Neural cell (in vitro differentiated cells): ENCODE data around the gene SPEG. TPM values are rescaled to one million over a fixed set of nuclear protein-coding genes. Genes with fewer than 3 reads are reported as not detected.

Experiments
- H2AFZ ChIP-seq: fragments of 200-600, 300-800 bp; sonication (generic), shearing (Covaris generic); 2 replicates; pipeline ENCODE4 v1.6.0; 2014; ENCODE audit warnings: low read depth, mild to moderate bottlenecking, antibody characterized with exemption, low read length, moderate library complexity
- H3F3A ChIP-seq: fragments of 200-600 bp; shearing (Covaris generic); 2 replicates; pipeline ENCODE4 v1.6.1; 2016; ENCODE audit warnings: mild to moderate bottlenecking, moderate library complexity, mixed read lengths, antibody characterized with exemption, low read length; ENCODE audit not compliant: insufficient read depth, poor library complexity, severe bottlenecking
- H3K27ac ChIP-seq: fragments of 200-600, 300-800 bp; sonication (generic), shearing (Covaris generic); 2 replicates; pipeline ENCODE4 v1.5.1; 2014; ENCODE audit warnings: mild to moderate bottlenecking, low read length, moderate library complexity
- H3K27me3 ChIP-seq: fragments of 300-800, 200-600 bp; sonication (generic), shearing (Covaris generic); 2 replicates; pipeline ENCODE4 v1.6.0; 2014; ENCODE audit warnings: mild to moderate bottlenecking, low read depth, low read length, moderate library complexity; ENCODE audit not compliant: insufficient read depth
- H3K36me3 ChIP-seq: fragments of 300-800, 200-600 bp; sonication (generic), shearing (Covaris generic); 2 replicates; pipeline ENCODE4 v1.5.1; 2014; ENCODE audit warnings: mild to moderate bottlenecking, antibody characterized with exemption, low read length, moderate library complexity; ENCODE audit not compliant: insufficient read depth
- H3K4me2 ChIP-seq: fragments of 300-800, 200-600 bp; sonication (generic), shearing (Covaris generic); 2 replicates; pipeline ENCODE4 v1.6.0; 2014; ENCODE audit warnings: mild to moderate bottlenecking, low read length
- H3K4me3 ChIP-seq: fragments of 300-800, 200-600 bp; sonication (generic), shearing (Covaris generic); 2 replicates; pipeline ENCODE4 v1.5.1; 2014; ENCODE audit warnings: mild to moderate bottlenecking, low read length, moderate library complexity
- H3K79me2 ChIP-seq: fragments of 200-600 bp; shearing (Covaris generic); replicated peaks from 2 replicates; pipeline ENCODE4 v1.6.0; 2014; ENCODE audit warnings: mild to moderate bottlenecking, low read length, moderate library complexity; ENCODE audit not compliant: insufficient read depth
- H3K9ac ChIP-seq: fragments of 300-800, 200-600 bp; sonication (generic), shearing (Covaris generic); 2 replicates; pipeline ENCODE4 v1.6.1; 2016; ENCODE audit warnings: mild to moderate bottlenecking, low read length, mixed read lengths
- H3K9me2 ChIP-seq: fragments of 200-600 bp; shearing (Covaris generic); 2 replicates; pipeline ENCODE4 v1.6.1; 2016; ENCODE audit warnings: mild to moderate bottlenecking, low read length, mixed read lengths; ENCODE audit not compliant: insufficient read depth
- H3K9me3 ChIP-seq: fragments of 200-600, 300-800 bp; sonication (generic), shearing (Covaris generic); 2 replicates; pipeline ENCODE4 v1.6.1; 2016; ENCODE audit warnings: mild to moderate bottlenecking, mixed run types, low read length, moderate library complexity, mixed read lengths
- H4K20me1 ChIP-seq: fragments of 200-600 bp; shearing (Covaris generic); 2 replicates; pipeline ENCODE4 v1.6.1; 2016; ENCODE audit warnings: mild to moderate bottlenecking, mixed run types; ENCODE audit not compliant: insufficient read depth
- EP300 ChIP-seq: fragments of 450-650 bp; conservative IDR thresholded peaks from 2 replicates; pipeline ENCODE4 v1.6.1; 2014; ENCODE audit warnings: antibody characterized with exemption, mild to moderate bottlenecking, moderate library complexity; ENCODE audit not compliant: poor library complexity, severe bottlenecking
- EZH2 ChIP-seq: fragments of 200-600, 300-800 bp; shearing (Covaris generic), sonication (generic); IDR thresholded peaks from 2 replicates; pipeline ENCODE4 v1.6.1; 2014; ENCODE audit warnings: antibody characterized with exemption, low read length, borderline replicate concordance, mild to moderate bottlenecking; ENCODE audit not compliant: insufficient read depth, poor library complexity, severe bottlenecking
- MXI1 ChIP-seq: fragments of 450-650 bp; conservative IDR thresholded peaks from 2 replicates; pipeline ENCODE4 v1.6.1; 2014; ENCODE audit warnings: antibody characterized with exemption, mild to moderate bottlenecking; ENCODE audit not compliant: poor library complexity, severe bottlenecking
- POLR2AphosphoS5 ChIP-seq: IDR thresholded peaks from 2 replicates; pipeline ENCODE4 v1.6.1; 2012
- RAD21 ChIP-seq: fragments of 450-650 bp; conservative IDR thresholded peaks from 2 replicates; pipeline ENCODE4 v1.6.1; 2014; ENCODE audit warnings: antibody characterized with exemption, mild to moderate bottlenecking, moderate library complexity
- SMC3 ChIP-seq: fragments of 450-650 bp; conservative IDR thresholded peaks from 2 replicates; pipeline ENCODE4 v1.6.1; 2014; ENCODE audit warnings: antibody characterized with exemption, mild to moderate bottlenecking, moderate library complexity; ENCODE audit not compliant: poor library complexity
- TAF1 ChIP-seq: IDR thresholded peaks from 2 replicates; pipeline ENCODE4 v1.6.1; 2012; ENCODE audit warnings: low read depth
- polyA plus RNA-seq: library from polyadenylated mRNA; depleted of rRNA; stranded (reverse); fragments of >200 nt; gene quantifications from 2 replicates; pipeline ENCODE4 v1.2.3, GENCODE V29; 2014
- TF ChIP-seq, protein P1 (sequence below): IDR thresholded peaks from 2 replicates; pipeline ENCODE4 v1.6.1; 2012; ENCODE audit warnings: borderline replicate concordance
- TF ChIP-seq, protein P2 (sequence below): fragments of 450-650 bp; IDR thresholded peaks from 2 replicates; pipeline ENCODE4 v1.5.1; 2014; ENCODE audit warnings: antibody characterized with exemption, mild to moderate bottlenecking, moderate library complexity; ENCODE audit not compliant: poor library complexity, severe bottlenecking

Gene SPEG
- polyA plus RNA-seq, 1 donor from 2014 or later, result 58.3 TPM

DNA sequence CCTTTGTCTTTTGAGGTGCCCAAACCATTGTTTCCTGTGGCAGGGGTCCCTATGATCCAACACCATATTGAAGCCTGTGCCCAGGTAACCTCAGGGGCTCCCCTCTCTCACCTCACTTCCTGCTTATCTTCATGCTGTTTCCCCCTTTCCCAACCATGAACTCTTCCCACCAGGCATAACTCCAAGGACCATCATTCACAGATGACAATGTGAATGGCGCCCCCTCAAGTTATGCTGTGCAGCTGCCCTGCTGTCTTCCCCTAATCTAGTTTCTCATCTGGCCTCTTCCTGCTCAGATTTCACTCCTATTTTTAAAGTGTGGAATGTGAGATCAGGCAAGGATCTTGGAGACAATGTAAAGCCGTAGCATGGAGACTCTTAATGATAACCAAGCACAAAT, 65.5 kb downstream of the SPEG start:
- Histone ChIP-seq H3F3A (no peaks in the 10 kb centered on the region), H3K9ac (no peak overlapping the region), H3K27ac (no peak overlapping the region), H3K4me2 (no peak overlapping the region), H3K9me2 (no peaks in the 10 kb centered on the region), H3K9me3 (no peaks in the 10 kb centered on the region), H3K27me3 (peaks cover 35% of the 10 kb centered on the region), H3K36me3 (no peaks in the 10 kb centered on the region), H3K79me2 (no peaks in the 10 kb centered on the region), H4K20me1 (no peaks in the 10 kb centered on the region), H2AFZ (no peak overlapping the region), H3K4me3 (no peak overlapping the region)
- TF ChIP-seq RAD21, result no peak
- TF ChIP-seq EP300, result no peak
- TF ChIP-seq POLR2AphosphoS5, result no peak
- TF ChIP-seq SMC3, result no peak
- TF ChIP-seq MXI1, result no peak
- no peak for TF ChIP-seq EZH2
- TF ChIP-seq, protein P1, sequence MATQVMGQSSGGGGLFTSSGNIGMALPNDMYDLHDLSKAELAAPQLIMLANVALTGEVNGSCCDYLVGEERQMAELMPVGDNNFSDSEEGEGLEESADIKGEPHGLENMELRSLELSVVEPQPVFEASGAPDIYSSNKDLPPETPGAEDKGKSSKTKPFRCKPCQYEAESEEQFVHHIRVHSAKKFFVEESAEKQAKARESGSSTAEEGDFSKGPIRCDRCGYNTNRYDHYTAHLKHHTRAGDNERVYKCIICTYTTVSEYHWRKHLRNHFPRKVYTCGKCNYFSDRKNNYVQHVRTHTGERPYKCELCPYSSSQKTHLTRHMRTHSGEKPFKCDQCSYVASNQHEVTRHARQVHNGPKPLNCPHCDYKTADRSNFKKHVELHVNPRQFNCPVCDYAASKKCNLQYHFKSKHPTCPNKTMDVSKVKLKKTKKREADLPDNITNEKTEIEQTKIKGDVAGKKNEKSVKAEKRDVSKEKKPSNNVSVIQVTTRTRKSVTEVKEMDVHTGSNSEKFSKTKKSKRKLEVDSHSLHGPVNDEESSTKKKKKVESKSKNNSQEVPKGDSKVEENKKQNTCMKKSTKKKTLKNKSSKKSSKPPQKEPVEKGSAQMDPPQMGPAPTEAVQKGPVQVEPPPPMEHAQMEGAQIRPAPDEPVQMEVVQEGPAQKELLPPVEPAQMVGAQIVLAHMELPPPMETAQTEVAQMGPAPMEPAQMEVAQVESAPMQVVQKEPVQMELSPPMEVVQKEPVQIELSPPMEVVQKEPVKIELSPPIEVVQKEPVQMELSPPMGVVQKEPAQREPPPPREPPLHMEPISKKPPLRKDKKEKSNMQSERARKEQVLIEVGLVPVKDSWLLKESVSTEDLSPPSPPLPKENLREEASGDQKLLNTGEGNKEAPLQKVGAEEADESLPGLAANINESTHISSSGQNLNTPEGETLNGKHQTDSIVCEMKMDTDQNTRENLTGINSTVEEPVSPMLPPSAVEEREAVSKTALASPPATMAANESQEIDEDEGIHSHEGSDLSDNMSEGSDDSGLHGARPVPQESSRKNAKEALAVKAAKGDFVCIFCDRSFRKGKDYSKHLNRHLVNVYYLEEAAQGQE, result no peak
- TF ChIP-seq TAF1, result no peak
- TF ChIP-seq, protein P2, sequence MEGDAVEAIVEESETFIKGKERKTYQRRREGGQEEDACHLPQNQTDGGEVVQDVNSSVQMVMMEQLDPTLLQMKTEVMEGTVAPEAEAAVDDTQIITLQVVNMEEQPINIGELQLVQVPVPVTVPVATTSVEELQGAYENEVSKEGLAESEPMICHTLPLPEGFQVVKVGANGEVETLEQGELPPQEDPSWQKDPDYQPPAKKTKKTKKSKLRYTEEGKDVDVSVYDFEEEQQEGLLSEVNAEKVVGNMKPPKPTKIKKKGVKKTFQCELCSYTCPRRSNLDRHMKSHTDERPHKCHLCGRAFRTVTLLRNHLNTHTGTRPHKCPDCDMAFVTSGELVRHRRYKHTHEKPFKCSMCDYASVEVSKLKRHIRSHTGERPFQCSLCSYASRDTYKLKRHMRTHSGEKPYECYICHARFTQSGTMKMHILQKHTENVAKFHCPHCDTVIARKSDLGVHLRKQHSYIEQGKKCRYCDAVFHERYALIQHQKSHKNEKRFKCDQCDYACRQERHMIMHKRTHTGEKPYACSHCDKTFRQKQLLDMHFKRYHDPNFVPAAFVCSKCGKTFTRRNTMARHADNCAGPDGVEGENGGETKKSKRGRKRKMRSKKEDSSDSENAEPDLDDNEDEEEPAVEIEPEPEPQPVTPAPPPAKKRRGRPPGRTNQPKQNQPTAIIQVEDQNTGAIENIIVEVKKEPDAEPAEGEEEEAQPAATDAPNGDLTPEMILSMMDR, result no peak

DNA sequence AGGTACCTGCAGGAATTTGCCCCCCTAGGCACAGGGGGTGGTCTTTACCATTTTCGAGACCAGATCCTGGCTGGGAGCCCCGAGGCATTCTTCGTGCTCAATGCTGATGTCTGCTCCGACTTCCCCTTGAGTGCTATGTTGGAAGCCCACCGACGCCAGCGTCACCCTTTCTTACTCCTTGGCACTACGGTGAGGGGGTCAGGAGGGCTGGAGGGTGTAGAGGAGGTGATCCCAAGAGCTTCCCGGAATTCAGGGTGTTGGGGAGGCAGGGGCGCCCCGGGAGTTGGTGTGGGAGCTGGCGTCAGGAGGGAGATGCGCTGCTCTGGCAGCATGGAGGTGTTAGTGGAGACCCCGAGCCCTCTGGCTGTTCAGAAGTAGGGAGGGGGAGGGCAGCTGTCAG, 67.2 kb downstream of the SPEG start:
- TF ChIP-seq EZH2, result no peak
- no peak for TF ChIP-seq POLR2AphosphoS5
- no peak for TF ChIP-seq TAF1
- no peak for TF ChIP-seq EP300
- no peak for TF ChIP-seq MXI1
- no peak for TF ChIP-seq SMC3
- TF ChIP-seq, protein P2, result no peak
- TF ChIP-seq, protein P1, result no peak
- no peak for TF ChIP-seq RAD21
- Histone ChIP-seq H3K9me2 (no peaks in the 10 kb centered on the region), H2AFZ (no peak overlapping the region), H3K36me3 (no peaks in the 10 kb centered on the region), H3K27me3 (peaks cover 18% of the 10 kb centered on the region), H3K79me2 (no peaks in the 10 kb centered on the region), H3K27ac (no peak overlapping the region), H3K9ac (peak overlapping the region; percentile 5), H3K4me2 (no peak overlapping the region), H3K4me3 (no peak overlapping the region), H3F3A (no peaks in the 10 kb centered on the region), H3K9me3 (no peaks in the 10 kb centered on the region), H4K20me1 (no peaks in the 10 kb centered on the region)
